GM12878 (cell line): Measurements from ENCODE around the gene AMOTL1. TPM values are rescaled to one million over a fixed set of nuclear protein-coding genes. Genes with fewer than 3 reads are reported as not detected.

Experiments used
- ATAC-seq: fragments of 200-7000 bp; cut with Tn5 transposase; 3 replicates; pipeline ENCODE4 v1.9.1; 2020; ENCODE audit warnings: mild to moderate bottlenecking, moderate library complexity
- BruUV-seq: library from RNA; stranded (reverse); fragments of 400-500 nt; replicated peaks from 2 replicates; lab custom pipeline; 2021; lab: Mats Ljungman, UMichigan
- CTCF ChIA-PET: fragments of 300-600 bp; sonication (Branson Sonifier 250); formaldehyde crosslinking; extraction: SDS; loops from one replicate; lab custom pipeline; 2021; ENCODE audit warnings: inconsistent platforms; lab: Yijun Ruan, JAX
- POLR2A ChIA-PET: fragments of 350-600 bp; formaldehyde crosslinking; extraction: SDS; loops from one replicate; lab custom pipeline; 2021; ENCODE audit warnings: inconsistent platforms; lab: Charles Lee
- RAD21 ChIA-PET: fragments of 300-600 bp; sonication (Branson Sonifier 250); formaldehyde crosslinking; loops from one replicate; lab custom pipeline; 2023; ENCODE audit warnings: antibody characterized with exemption; ENCODE audit not compliant: unreplicated experiment; lab: Charles Lee
- SMC1A ChIA-PET: fragments of 300-600 bp; sonication (Branson Sonifier 250); formaldehyde crosslinking; loops from one replicate; lab custom pipeline; 2023; ENCODE audit not compliant: unreplicated experiment, uncharacterized antibody; lab: Charles Lee
- DNase-seq: peaks from one replicate; pipeline ENCODE4 v3.0.0-alpha.2; 2011; ENCODE audit warnings: low read depth, low spot score
- FAIRE-seq: peaks from 3 replicates; lab custom pipeline; 2011; peaks lifted over from hg19 to GRCh38; lab: Jason Lieb, UNC
- H2AFZ ChIP-seq: 2 replicates; pipeline ENCODE4 v1.6.0; 2011; ENCODE audit warnings: low read depth, low read length, control low read depth; ENCODE audit not compliant: control insufficient read depth
- H3K27ac ChIP-seq: 2 replicates; pipeline ENCODE4 v1.5.1; 2011; ENCODE audit warnings: control low read depth; ENCODE audit not compliant: control insufficient read depth, insufficient read depth
- H3K27me3 ChIP-seq, 2 experiments: replicated peaks in 1 of 2; 2 replicates each; pipeline versions ENCODE4 v1.6.0 to v1.6.1; 2011; ENCODE audit warnings: low read length in 1 of 2; ENCODE audit not compliant: control insufficient read depth in 2 of 2, insufficient read depth in 2 of 2
- H3K36me3 ChIP-seq, 2 experiments: 2 replicates each; pipeline ENCODE4 v1.5.1; 2011; ENCODE audit warnings: low read length in 1 of 2; ENCODE audit not compliant: control insufficient read depth in 2 of 2, insufficient read depth in 2 of 2
- H3K4me1 ChIP-seq: 2 replicates; pipeline ENCODE4 v1.6.1; 2011; ENCODE audit warnings: mild to moderate bottlenecking, low read length, moderate library complexity, mixed read lengths; ENCODE audit not compliant: control insufficient read depth, insufficient read depth
- H3K4me2 ChIP-seq: 2 replicates; pipeline ENCODE4 v1.6.0; 2011; ENCODE audit warnings: control low read depth; ENCODE audit not compliant: control insufficient read depth, insufficient read depth
- H3K4me3 ChIP-seq: fragments of 200-600 bp; sonication (generic); 2 replicates; pipeline ENCODE4 v1.5.1; 2016
- H3K79me2 ChIP-seq: 2 replicates; pipeline ENCODE4 v1.6.0; 2011; ENCODE audit warnings: low read length; ENCODE audit not compliant: control insufficient read depth, insufficient read depth
- H3K9ac ChIP-seq: 2 replicates; pipeline ENCODE4 v1.8.0; 2011; ENCODE audit warnings: low read length, control low read depth, mixed read lengths; ENCODE audit not compliant: control insufficient read depth, insufficient read depth
- H3K9me3 ChIP-seq: replicated peaks from 3 replicates; pipeline ENCODE4 v1.5.1; 2011; ENCODE audit warnings: mild to moderate bottlenecking, low read length; ENCODE audit not compliant: control insufficient read depth, insufficient read depth
- H4K20me1 ChIP-seq: 2 replicates; pipeline ENCODE4 v1.6.0; 2011; ENCODE audit not compliant: control insufficient read depth, insufficient read depth
- BHLHE40 ChIP-seq, 2 experiments: fragments of 450-650 bp in 1 of 2; IDR thresholded peaks; 2 replicates each; pipeline ENCODE4 v1.6.1; 2011 to 2017; ENCODE audit warnings: low read depth in 2 of 2, borderline replicate concordance in 1 of 2, improper control_type of control experiment in 1 of 2, low read length in 1 of 2, mild to moderate bottlenecking in 1 of 2
- BMI1 ChIP-seq: fragments of 450-650 bp; IDR thresholded peaks from 2 replicates; pipeline ENCODE4 v1.6.1; 2016; ENCODE audit warnings: mild to moderate bottlenecking, moderate library complexity, borderline replicate concordance
- CUX1 ChIP-seq: IDR thresholded peaks from 2 replicates; pipeline ENCODE4 v1.6.1; 2012; ENCODE audit warnings: improper control_type of control experiment, low read depth, low read length; ENCODE audit not compliant: insufficient replicate concordance
- FOXK2 ChIP-seq: fragments of 450-650 bp; IDR thresholded peaks from 2 replicates; pipeline ENCODE4 v1.6.1; 2017; ENCODE audit warnings: mild to moderate bottlenecking, moderate library complexity
- FOXM1 ChIP-seq: IDR thresholded peaks from 2 replicates; pipeline ENCODE4 v1.6.1; 2012; ENCODE audit warnings: low read depth, mild to moderate bottlenecking, inconsistent platforms, low read length, moderate library complexity
- GATAD2B ChIP-seq: fragments of 450-650 bp; conservative IDR thresholded peaks from 2 replicates; pipeline ENCODE4 v1.6.1; 2017; ENCODE audit warnings: low read depth, mild to moderate bottlenecking, moderate library complexity
- PAX8 ChIP-seq: fragments of 450-650 bp; IDR thresholded peaks from 2 replicates; pipeline ENCODE4 v1.6.1; 2017; ENCODE audit warnings: mild to moderate bottlenecking, moderate library complexity
- TBL1XR1 ChIP-seq: IDR thresholded peaks from 2 replicates; pipeline ENCODE4 v1.6.1; 2012; ENCODE audit warnings: low read depth, low read length, improper control_type of control experiment
- ZNF24 ChIP-seq: fragments of 450-650 bp; IDR thresholded peaks from 2 replicates; pipeline ENCODE4 v1.6.1; 2017; ENCODE audit warnings: antibody characterized with exemption, mild to moderate bottlenecking
- ZZZ3 ChIP-seq: IDR thresholded peaks from 2 replicates; pipeline ENCODE4 v1.6.1; 2011; ENCODE audit warnings: low read depth; ENCODE audit not compliant: control insufficient read depth, insufficient read length
- WGBS: methylation state at CpG from one replicate; pipeline ENCODE4 v1.1.6; 2016; ENCODE audit warnings: low lambda C conversion rate; ENCODE audit not compliant: insufficient replicate concordance, insufficient coverage; ENCODE audit errors: missing lambda C conversion rate; 5-methylcytosine and 5-hydroxymethylcytosine counted together
- in situ Hi-C: fragments of 300-500 bp; cut with MboI; formaldehyde crosslinking; loops from 9 replicates; pipeline ENCODE4 v1.14.3; 2018; ENCODE audit warnings: mixed read lengths
- intact Hi-C: fragments of 100-400 bp; cut with micrococcal nuclease; formaldehyde crosslinking; loops from one replicate; pipeline ENCODE4 v1.14.2; 2022; ENCODE audit not compliant: unreplicated experiment
- polyA plus RNA-seq, 11 experiments: library from polyadenylated mRNA; depleted of rRNA in 4 of 11; unstranded in 6 of 11; stranded (reverse) in 5 of 11; fragments of >200 nt; fragmentation: Nextera tagmentation in 4 of 11; fragmentation: Illumina TruSeq in 1 of 11; extraction: Ambion mirVana in 4 of 11; extraction: Trizol in 1 of 11; gene quantifications; 1 replicate in 1 of 11; 2 replicates in 10 of 11; pipeline versions ENCODE4 v1.2.1 to v1.2.3, GENCODE V29; 2011 to 2016; ENCODE audit warnings: inconsistent platforms in 2 of 11, missing spikeins in 2 of 11, low read depth in 1 of 11
- total RNA-seq, 4 experiments: library from RNA; depleted of rRNA in 3 of 4; stranded (reverse); fragments of >200 nt in 3 of 4; fragmentation: Illumina TruSeq in 1 of 4; extraction: Trizol in 1 of 4; gene quantifications; 2 replicates each; pipeline versions ENCODE4 v1.2.1 to v1.2.3, GENCODE V29; 2013 to 2021
- TF ChIP-seq, protein P1 (sequence below): IDR thresholded peaks from 2 replicates; pipeline ENCODE4 v1.6.1; 2012; ENCODE audit warnings: low read depth, low read length, improper control_type of control experiment

The AMOTL1 gene
- total and polyA plus RNA-seq, 10 of the 15 experiments (the other 5 are each of a cell fraction or from before 2014, with no cell fraction given), result under 0.01 to 0.41 (median 0.01) TPM; not detected in 7

DNA sequence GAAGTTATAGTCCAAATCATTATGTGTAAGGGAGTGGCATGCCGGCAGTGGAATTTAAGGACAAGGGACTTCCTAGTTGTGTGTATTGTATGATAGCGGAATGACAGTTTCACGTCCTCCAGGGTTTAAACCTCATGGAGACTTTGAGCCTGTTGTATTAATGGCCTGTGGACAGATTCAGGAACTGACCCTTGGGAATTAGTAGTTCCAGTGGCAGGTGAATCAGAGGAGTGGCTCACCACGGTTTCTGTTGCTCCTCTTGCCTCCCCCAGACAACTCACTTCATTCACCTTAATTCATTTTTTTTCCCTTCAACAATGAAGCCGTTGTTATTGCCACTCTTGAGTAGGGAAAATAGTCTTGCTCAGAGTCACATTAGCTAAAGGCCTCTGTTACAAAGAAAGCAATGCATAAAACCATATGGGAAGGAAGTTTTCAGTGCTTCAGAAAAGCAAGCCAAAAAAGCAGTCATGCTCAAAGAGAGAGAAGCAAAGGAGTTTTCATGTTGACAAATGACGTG lies 22.6 kb downstream of the AMOTL1 start:
- no peak for DNase-seq
- Histone ChIP-seq H3K27me3 (no peaks in the 10 kb centered on the region), H3K9me3 (no peaks in the 10 kb centered on the region), H4K20me1 (no peaks in the 10 kb centered on the region), H3K4me3 (no peak overlapping the region), H3K79me2 (no peaks in the 10 kb centered on the region), H2AFZ (no peak overlapping the region), H3K36me3 (no peaks in the 10 kb centered on the region), H3K4me2 (no peak overlapping the region), H3K9ac (no peak overlapping the region), H3K4me1 (no peaks in the 10 kb centered on the region), H3K27ac (no peak overlapping the region)
- ChIA-PET SMC1A (interaction anchor here (0.7 kb wide), 1 partner anchor 1635 kb away, joined by 3 read pairs; no protein-coding TSS in a partner anchor), CTCF (no interaction called here), RAD21 (interaction anchor here (1.0 kb wide), 1 partner anchor 86 kb away, joined by 3 read pairs; no protein-coding TSS in a partner anchor), POLR2A (no interaction called here)
- ATAC-seq, result no peak
- no peak for FAIRE-seq
- in situ Hi-C loops (no loop called here), intact Hi-C loops (no loop called here)
- BruUV-seq, result no TSS peak
- TF ChIP-seq PAX8 (no peak), BMI1 (no peak), CUX1 (no peak), ZNF24 (no peak), FOXM1 (no peak), TBL1XR1 (no peak), GATAD2B (no peak), ZZZ3 (no peak), BHLHE40 (IDR thresholded peaks at IDR 0.05; ENCODE audit: borderline replicate concordance in 1 of 2, low read depth in 2 of 2, low read length in 1 of 2) (no peak), FOXK2 (no peak)
- TF ChIP-seq, protein P1, sequence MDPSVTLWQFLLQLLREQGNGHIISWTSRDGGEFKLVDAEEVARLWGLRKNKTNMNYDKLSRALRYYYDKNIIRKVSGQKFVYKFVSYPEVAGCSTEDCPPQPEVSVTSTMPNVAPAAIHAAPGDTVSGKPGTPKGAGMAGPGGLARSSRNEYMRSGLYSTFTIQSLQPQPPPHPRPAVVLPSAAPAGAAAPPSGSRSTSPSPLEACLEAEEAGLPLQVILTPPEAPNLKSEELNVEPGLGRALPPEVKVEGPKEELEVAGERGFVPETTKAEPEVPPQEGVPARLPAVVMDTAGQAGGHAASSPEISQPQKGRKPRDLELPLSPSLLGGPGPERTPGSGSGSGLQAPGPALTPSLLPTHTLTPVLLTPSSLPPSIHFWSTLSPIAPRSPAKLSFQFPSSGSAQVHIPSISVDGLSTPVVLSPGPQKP, result no peak
- 45% methylated on average over 6 of the region's 6 CpGs for WGBS
